Adrenal gland (tissue), 12 donors: ENCODE data around the gene NR6A1. TPM values are rescaled to one million over a fixed set of nuclear protein-coding genes. Genes with fewer than 3 reads are reported as not detected.

ENCODE experiments used
- DNase-seq, 7 donors: peaks; one replicate each; pipeline ENCODE4 v3.0.0-alpha.2; 2019 to 2020
- H3K27ac ChIP-seq, 5 donors: fragments of 200-600 bp; sonication (generic) in 4 of 5; 1 replicate in 3 of 5; 2 replicates in 2 of 5; pipeline versions ENCODE4 v1.5.1 to v1.8.0; 2016 to 2020; ENCODE audit warnings: mild to moderate bottlenecking in 1 of 5
- H3K27me3 ChIP-seq: fragments of 200-600 bp; 2 replicates; pipeline ENCODE4 v1.8.0; 2021
- H3K36me3 ChIP-seq, 2 donors: fragments of 200-600 bp; replicated peaks in 1 of 2; 1 replicate in 1 of 2; 2 replicates in 1 of 2; pipeline versions ENCODE4 v1.5.1 to v1.8.0; 2018 to 2022
- H3K4me1 ChIP-seq, 2 donors: fragments of 200-600 bp; replicated peaks in 1 of 2; 1 replicate in 1 of 2; 2 replicates in 1 of 2; pipeline versions ENCODE4 v1.5.1 to v1.8.0; 2018 to 2021
- H3K4me3 ChIP-seq, 4 donors: fragments of 200-600 bp; sonication (generic) in 3 of 4; one replicate each; pipeline ENCODE4 v1.5.1; 2016 to 2018
- H3K9me3 ChIP-seq, 3 donors: fragments of 200-600 bp; sonication (generic) in 1 of 3; replicated peaks in 1 of 3; 1 replicate in 2 of 3; 2 replicates in 1 of 3; pipeline versions ENCODE4 v1.5.1 to v1.8.0; 2016 to 2021
- POLR2A ChIP-seq, 2 donors: fragments of 450-650 bp; IDR thresholded peaks; one replicate each; pipeline ENCODE4 v1.6.1; 2017; ENCODE audit warnings: antibody characterized with exemption in 2 of 2, mild to moderate bottlenecking in 2 of 2, moderate library complexity in 1 of 2
- WGBS, 4 donors: extraction: QIAGEN DNeasy Blood & Tissue Kit in 2 of 4; methylation state at CpG; one replicate each; pipeline versions ENCODE4 v1.1.5 to v1.1.7; 2013 to 2017; 5-methylcytosine and 5-hydroxymethylcytosine counted together
- intact Hi-C, 2 donors: fragments of 100-400 bp; cut with DNase I; formaldehyde crosslinking; loops; one replicate each; pipeline versions ENCODE4 v1.14.1 to v1.15.0; 2022 to 2023
- polyA plus RNA-seq, 3 donors: library from polyadenylated mRNA; stranded (reverse); fragments of 200-250 nt in 2 of 3; fragments of 350-450 nt in 1 of 3; fragmentation: Illumina TruSeq in 1 of 3; extraction: RNeasy Lipid Tissue Mini Kit (QIAGEN cat#74804) in 1 of 3; gene quantifications; one replicate each; pipeline ENCODE4 v1.2.3, GENCODE V29; 2013 to 2014
- total RNA-seq, 9 donors: library from RNA; depleted of rRNA in 4 of 9; stranded (reverse); fragments of >200 nt in 4 of 9; fragments of 120-200 nt in 1 of 9; fragmentation: NEBNext Ultra II Directional in 1 of 9; extraction: Animal tissue kit (Norgen Biotek cat#: 25700) in 1 of 9; gene quantifications; one replicate each; pipeline versions ENCODE4 v1.1.0 to v1.2.4, GENCODE V29; 2013 to 2023
- TF ChIP-seq, protein P1 (sequence below), 6 experiments: fragments of 450-650 bp in 4 of 6; fragments of 200-600 bp in 2 of 6; sonication (generic) in 1 of 6; IDR thresholded peaks; 1 replicate in 5 of 6; 2 replicates in 1 of 6; pipeline versions ENCODE4 v1.5.1 to v1.8.0; 2016 to 2021; ENCODE audit warnings: antibody characterized with exemption in 6 of 6, mild to moderate bottlenecking in 2 of 6, moderate library complexity in 1 of 6
- donor health status: healthy with polysubstance abuse.
- donor health status: Bipolar disorder and iron deficiency.
- donor health status: DM: yes; HTN: yes; CAD: no.
- donor health status: DM: no; HTN: no; CAD: no.
- donor health status: DM: no; HTN: no; CAD: no.
- donor health status: DM: yes; HTN: yes; CAD: no.

Gene NR6A1
- total and polyA plus RNA-seq, 12 donors, result 0.46 to 9.8 (median 1.5) TPM

DNA sequence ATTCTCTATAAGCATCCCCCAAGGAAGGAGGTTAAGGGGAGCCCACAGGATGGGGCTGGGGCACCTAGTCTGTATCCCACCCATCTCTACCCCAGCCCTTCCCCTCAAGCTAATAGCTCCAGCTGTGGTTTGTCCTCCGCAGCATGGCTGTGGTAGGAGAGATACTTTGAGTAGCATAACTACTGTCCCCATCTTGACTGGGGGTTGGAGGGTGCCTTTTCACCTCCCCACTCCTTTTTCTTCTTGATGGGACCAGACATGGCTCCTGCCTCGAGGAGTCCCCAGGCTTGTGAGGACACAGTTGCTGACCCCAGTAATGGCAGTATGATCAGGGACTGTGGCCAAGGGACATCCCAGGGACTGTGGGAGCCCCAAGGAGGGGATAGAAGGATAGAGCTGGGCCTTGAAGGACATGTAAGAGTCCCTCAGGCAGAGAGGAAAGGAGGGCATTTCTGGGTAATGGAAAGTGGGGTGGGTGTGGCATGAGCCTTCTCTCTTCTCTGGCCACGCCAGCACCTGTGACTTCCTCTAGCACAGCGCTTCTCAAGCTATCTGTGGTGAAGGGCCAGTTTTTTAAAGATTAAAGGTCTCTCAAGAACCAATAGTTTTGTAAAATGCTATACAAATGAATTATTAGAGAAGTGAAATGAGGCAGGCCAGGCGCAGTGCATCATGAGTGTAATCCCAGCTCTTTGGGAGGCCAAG is 19.8 kb upstream of the NR6A1 start:
- no peaks in the 10 kb centered on the region for H3K36me3 ChIP-seq
- no peaks in the 10 kb centered on the region for H3K27me3 ChIP-seq
- intact Hi-C loops, result no loop called here
- no peak for TF ChIP-seq POLR2A (IDR thresholded peaks at IDR 0.05)
- TF ChIP-seq, protein P1, sequence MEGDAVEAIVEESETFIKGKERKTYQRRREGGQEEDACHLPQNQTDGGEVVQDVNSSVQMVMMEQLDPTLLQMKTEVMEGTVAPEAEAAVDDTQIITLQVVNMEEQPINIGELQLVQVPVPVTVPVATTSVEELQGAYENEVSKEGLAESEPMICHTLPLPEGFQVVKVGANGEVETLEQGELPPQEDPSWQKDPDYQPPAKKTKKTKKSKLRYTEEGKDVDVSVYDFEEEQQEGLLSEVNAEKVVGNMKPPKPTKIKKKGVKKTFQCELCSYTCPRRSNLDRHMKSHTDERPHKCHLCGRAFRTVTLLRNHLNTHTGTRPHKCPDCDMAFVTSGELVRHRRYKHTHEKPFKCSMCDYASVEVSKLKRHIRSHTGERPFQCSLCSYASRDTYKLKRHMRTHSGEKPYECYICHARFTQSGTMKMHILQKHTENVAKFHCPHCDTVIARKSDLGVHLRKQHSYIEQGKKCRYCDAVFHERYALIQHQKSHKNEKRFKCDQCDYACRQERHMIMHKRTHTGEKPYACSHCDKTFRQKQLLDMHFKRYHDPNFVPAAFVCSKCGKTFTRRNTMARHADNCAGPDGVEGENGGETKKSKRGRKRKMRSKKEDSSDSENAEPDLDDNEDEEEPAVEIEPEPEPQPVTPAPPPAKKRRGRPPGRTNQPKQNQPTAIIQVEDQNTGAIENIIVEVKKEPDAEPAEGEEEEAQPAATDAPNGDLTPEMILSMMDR (IDR thresholded peaks at IDR 0.05), result no peak
- no peak overlapping the region for H3K4me3 ChIP-seq
- H3K4me1 ChIP-seq, result peaks cover 0 to 9% of the 10 kb centered on the region in 2 donors
- WGBS, 4 donors, result 84 to 93% (median 89%) methylated on average over 5 of the region's 5 CpGs
- H3K9me3 ChIP-seq, result no peaks in the 10 kb centered on the region
- DNase-seq, result no peak
- H3K27ac ChIP-seq, result no peak overlapping the region

DNA sequence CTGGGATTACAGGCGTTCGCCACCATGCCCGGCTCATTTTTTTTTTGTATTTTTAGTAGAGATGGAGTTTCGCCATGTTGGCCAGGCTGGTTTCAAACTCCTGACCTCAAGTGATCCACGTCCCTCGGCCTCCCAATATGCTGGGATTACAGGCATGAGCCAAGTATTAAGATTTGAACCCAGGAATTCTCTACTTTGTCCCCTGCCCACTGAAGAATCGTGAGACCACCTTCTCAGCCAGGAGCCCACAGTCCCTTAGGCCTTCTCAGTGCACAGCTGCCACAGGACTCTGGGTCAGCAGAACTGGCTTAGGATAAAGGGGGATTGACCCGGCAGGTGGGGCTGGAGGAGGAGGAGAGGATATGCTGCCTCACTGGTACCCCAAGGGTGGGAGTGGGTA is 19.2 kb upstream of the NR6A1 start:
- Histone ChIP-seq H3K27me3 (no peaks in the 10 kb centered on the region), H3K36me3 (no peaks in the 10 kb centered on the region), H3K4me1 (peaks cover 0 to 9% of the 10 kb centered on the region in 2 donors), H3K4me3 (no peak overlapping the region), H3K27ac (no peak overlapping the region), H3K9me3 (no peaks in the 10 kb centered on the region)
- TF ChIP-seq POLR2A (IDR thresholded peaks at IDR 0.05), result no peak
- TF ChIP-seq, protein P1 (IDR thresholded peaks at IDR 0.05), result no peak
- intact Hi-C loops, result no loop called here
- DNase-seq, result no peak
- WGBS, 4 donors, result 91 to 97% (median 92%) methylated on average over 8 of the region's 8 CpGs

DNA sequence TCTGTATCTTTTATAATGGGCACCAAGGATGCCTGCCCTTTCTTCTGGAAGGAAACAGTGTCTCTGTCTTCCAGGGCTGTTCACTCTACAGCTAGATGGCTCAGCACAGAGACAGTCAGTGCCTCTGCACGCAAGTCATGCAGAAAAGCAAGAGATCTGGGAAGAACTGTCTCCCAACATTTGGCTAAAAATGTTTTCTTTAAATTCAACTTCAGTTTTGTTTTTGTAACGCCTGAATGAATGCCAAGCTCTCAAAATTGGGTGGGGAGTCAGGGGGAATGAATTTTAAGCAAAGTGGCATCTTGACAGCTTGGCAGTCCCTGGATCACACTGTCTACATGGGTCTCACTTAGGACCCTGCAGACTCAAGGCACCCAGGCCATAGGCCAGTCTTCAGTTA is 18.4 kb upstream of the NR6A1 start:
- H3K9me3 ChIP-seq, result no peaks in the 10 kb centered on the region
- no peak for TF ChIP-seq POLR2A (IDR thresholded peaks at IDR 0.05)
- TF ChIP-seq, protein P1 (IDR thresholded peaks at IDR 0.05), result no peak
- H3K36me3 ChIP-seq, result no peaks in the 10 kb centered on the region
- H3K4me3 ChIP-seq, result no peak overlapping the region
- no peaks in the 10 kb centered on the region for H3K27me3 ChIP-seq
- no peak overlapping the region for H3K27ac ChIP-seq
- WGBS, 4 donors, result 72 to 91% (median 85%) methylated on average over 2 of the region's 2 CpGs
- peaks cover 0 to 9% of the 10 kb centered on the region in 2 donors for H3K4me1 ChIP-seq
- intact Hi-C loops, result no loop called here
- DNase-seq, result no peak

DNA sequence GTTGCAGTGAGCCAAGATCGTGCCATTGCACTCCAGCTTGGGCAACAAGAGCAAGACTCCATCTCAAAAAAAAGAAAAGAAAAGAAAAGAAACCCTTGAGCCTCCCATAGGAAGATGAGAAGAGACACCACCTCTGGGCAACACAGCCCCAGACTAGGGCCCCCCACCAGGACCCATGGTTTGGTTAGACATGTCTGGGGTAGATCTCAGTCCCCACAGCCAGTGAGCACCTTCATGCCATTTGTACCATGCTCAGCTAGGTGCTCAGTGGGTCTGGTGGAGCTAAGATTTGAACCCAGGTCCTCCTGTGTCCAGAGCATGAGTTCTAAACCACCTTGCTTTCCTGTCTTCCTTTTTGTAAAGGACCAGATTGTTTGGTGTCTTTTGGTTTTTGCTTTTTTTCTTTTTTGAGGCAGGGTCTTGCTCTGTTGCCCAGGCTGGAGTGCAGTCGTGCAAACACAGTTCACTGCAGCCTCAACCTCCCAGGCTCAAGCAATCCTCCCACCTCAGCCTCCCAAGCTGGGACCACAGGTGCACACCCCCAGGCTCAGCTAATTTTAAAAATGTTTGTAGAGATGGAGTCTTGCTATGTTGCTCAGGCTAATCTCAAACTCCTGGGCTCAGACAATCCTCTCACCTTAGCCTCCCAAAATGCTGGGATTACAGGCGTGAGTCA is 17.6 kb upstream of the NR6A1 start:
- peak in 2 of 7 donors; percentile 2 to 6 for DNase-seq
- WGBS, 4 donors, result 86 to 98% (median 94%) methylated on average over 3 of the region's 3 CpGs

More for the DNA sequence above, 17.6 kb upstream of the NR6A1 start:
- Histone ChIP-seq H3K36me3 (no peaks in the 10 kb centered on the region), H3K27ac (no peak overlapping the region), H3K4me1 (peaks cover 0 to 9% of the 10 kb centered on the region in 2 donors), H3K9me3 (no peaks in the 10 kb centered on the region), H3K27me3 (no peaks in the 10 kb centered on the region), H3K4me3 (no peak overlapping the region)
- TF ChIP-seq, protein P1 (IDR thresholded peaks at IDR 0.05), result no peak
- TF ChIP-seq POLR2A (IDR thresholded peaks at IDR 0.05), result no peak
- intact Hi-C loops, result no loop called here
